Trophoblast cell (in vitro differentiated cells and primary cell): ENCODE measurements around the gene SOCS7.

Experiments used
- DNase-seq, 2 donors: peaks; one replicate each; pipeline ENCODE4 v3.0.0-alpha.2; 2016
- H2AFZ ChIP-seq: 2 replicates; pipeline ENCODE4 v1.6.1; 2013; ENCODE audit warnings: low read length, moderate library complexity, mild to moderate bottlenecking; ENCODE audit not compliant: insufficient read depth, poor library complexity
- H2AK5ac ChIP-seq: 2 replicates; pipeline ENCODE4 v1.6.1; 2013; ENCODE audit warnings: mild to moderate bottlenecking, low read length
- H2BK120ac ChIP-seq: 2 replicates; pipeline ENCODE4 v1.6.1; 2013; ENCODE audit warnings: low read length, mild to moderate bottlenecking, moderate library complexity; ENCODE audit not compliant: insufficient read depth, poor library complexity
- H2BK12ac ChIP-seq: 2 replicates; pipeline ENCODE4 v1.6.1; 2013; ENCODE audit warnings: mild to moderate bottlenecking, low read length, moderate library complexity
- H2BK5ac ChIP-seq: 2 replicates; pipeline ENCODE4 v1.6.1; 2013; ENCODE audit warnings: low read length, low read depth, moderate library complexity, mild to moderate bottlenecking; ENCODE audit not compliant: poor library complexity
- H3K14ac ChIP-seq: 2 replicates; pipeline ENCODE4 v1.6.1; 2013; ENCODE audit warnings: mild to moderate bottlenecking, low read length
- H3K18ac ChIP-seq: 2 replicates; pipeline ENCODE4 v1.6.1; 2013; ENCODE audit warnings: mild to moderate bottlenecking, low read length
- H3K23ac ChIP-seq: 2 replicates; pipeline ENCODE4 v1.6.1; 2013; ENCODE audit warnings: low read length
- H3K27ac ChIP-seq: 2 replicates; pipeline ENCODE4 v1.5.1; 2013; ENCODE audit warnings: low read depth, mild to moderate bottlenecking, inconsistent platforms, low read length, moderate library complexity
- H3K27me3 ChIP-seq: 2 replicates; pipeline ENCODE4 v1.6.1; 2013; ENCODE audit warnings: inconsistent platforms, mild to moderate bottlenecking, low read length, moderate library complexity; ENCODE audit not compliant: insufficient read depth
- H3K36me3 ChIP-seq, 2 experiments: 1 replicate in 1 of 2; 2 replicates in 1 of 2; pipeline ENCODE4 v1.6.1; 2013; ENCODE audit warnings: low read length in 2 of 2, mild to moderate bottlenecking in 2 of 2, moderate library complexity in 1 of 2; ENCODE audit not compliant: insufficient read depth in 2 of 2, control insufficient read depth in 1 of 2
- H3K4ac ChIP-seq: 2 replicates; pipeline ENCODE4 v1.6.1; 2013; ENCODE audit warnings: low read depth, mild to moderate bottlenecking, low read length, moderate library complexity
- H3K4me1 ChIP-seq, 2 experiments: 1 replicate in 1 of 2; 2 replicates in 1 of 2; pipeline ENCODE4 v1.6.1; 2013; ENCODE audit warnings: low read length in 2 of 2, mild to moderate bottlenecking in 2 of 2, moderate library complexity in 1 of 2; ENCODE audit not compliant: insufficient read depth in 2 of 2, control insufficient read depth in 1 of 2
- H3K4me2 ChIP-seq: 2 replicates; pipeline ENCODE4 v1.6.1; 2013; ENCODE audit warnings: inconsistent platforms, mild to moderate bottlenecking, low read length, moderate library complexity
- H3K4me3 ChIP-seq: 2 replicates; pipeline ENCODE4 v1.5.1; 2013; ENCODE audit warnings: mild to moderate bottlenecking, low read depth, low read length, inconsistent platforms
- H3K79me1 ChIP-seq: one replicate; pipeline ENCODE4 v1.6.1; 2013; ENCODE audit warnings: low read length
- H3K79me2 ChIP-seq: 2 replicates; pipeline ENCODE4 v1.6.1; 2013; ENCODE audit warnings: low read length, mild to moderate bottlenecking; ENCODE audit not compliant: control insufficient read depth, insufficient read depth, poor library complexity
- H3K9ac ChIP-seq: 2 replicates; pipeline ENCODE4 v1.6.1; 2013; ENCODE audit warnings: mild to moderate bottlenecking, low read length
- H3K9me3 ChIP-seq: 2 replicates; pipeline ENCODE4 v1.6.1; 2013; ENCODE audit warnings: low read depth, mild to moderate bottlenecking, control low read depth, inconsistent platforms, low read length; ENCODE audit not compliant: insufficient read depth
- H4K12ac ChIP-seq: 2 replicates; pipeline ENCODE4 v1.6.1; 2013; ENCODE audit warnings: low read depth, mild to moderate bottlenecking, low read length, moderate library complexity
- H4K8ac ChIP-seq: 2 replicates; pipeline ENCODE4 v1.6.1; 2013; ENCODE audit warnings: low read depth, mild to moderate bottlenecking, low read length, moderate library complexity
- H4K91ac ChIP-seq: one replicate; pipeline ENCODE4 v1.6.1; 2013; ENCODE audit warnings: low read depth, mild to moderate bottlenecking, low read length, moderate library complexity
- WGBS: extraction: QIAGEN DNeasy Blood & Tissue Kit; methylation state at CpG from one replicate; pipeline ENCODE4 v1.1.7; 2013; ENCODE audit warnings: missing lambda C conversion rate; ENCODE audit not compliant: insufficient read length, insufficient coverage; ENCODE audit errors: extremely low coverage; 5-methylcytosine and 5-hydroxymethylcytosine counted together

Gene SOCS7

GRCh38 chr17:38420518-38420917 lies 68.9 kb downstream of the SOCS7 start:
- no peak overlapping the region for H4K91ac ChIP-seq
- H3K79me1 ChIP-seq = no peaks in the 10 kb centered on the region
- no peak overlapping the region for H3K18ac ChIP-seq
- no peak overlapping the region for H4K12ac ChIP-seq
- no peak overlapping the region for H4K8ac ChIP-seq
- H3K9ac ChIP-seq = no peak overlapping the region
- H3K4me3 ChIP-seq = no peak overlapping the region
- peaks cover 0 to 2% of the 10 kb centered on the region in 2 experiments for H3K4me1 ChIP-seq
- H2AK5ac ChIP-seq = no peak overlapping the region
- no peak overlapping the region for H3K4me2 ChIP-seq
- H2BK5ac ChIP-seq = no peak overlapping the region
- no peak overlapping the region for H3K4ac ChIP-seq
- DNase-seq = no peak
- H2BK12ac ChIP-seq = no peak overlapping the region
- H3K27me3 ChIP-seq = peaks cover 28% of the 10 kb centered on the region
- no peak overlapping the region for H3K14ac ChIP-seq
- H2AFZ ChIP-seq = no peak overlapping the region
- H3K27ac ChIP-seq = no peak overlapping the region
- no peaks in the 10 kb centered on the region for H3K79me2 ChIP-seq
- H2BK120ac ChIP-seq = no peak overlapping the region
- H3K9me3 ChIP-seq = peaks cover 4% of the 10 kb centered on the region
- H3K23ac ChIP-seq = no peak overlapping the region
- no peaks in the 10 kb centered on the region for H3K36me3 ChIP-seq
- WGBS = no CpG with 5 or more reads among the region's 6 CpGs

GRCh38 chr17:38421171-38421841 lies 69.7 kb downstream of the SOCS7 start:
- no peak overlapping the region for H3K4ac ChIP-seq
- peaks cover 4% of the 10 kb centered on the region for H3K9me3 ChIP-seq
- H3K79me1 ChIP-seq = no peaks in the 10 kb centered on the region
- no peak overlapping the region for H3K27ac ChIP-seq
- no peak overlapping the region for H3K4me3 ChIP-seq
- no peaks in the 10 kb centered on the region for H3K79me2 ChIP-seq
- no peaks in the 10 kb centered on the region for H3K36me3 ChIP-seq
- H3K18ac ChIP-seq = no peak overlapping the region
- no peak overlapping the region for H3K23ac ChIP-seq
- no peak overlapping the region for H2AK5ac ChIP-seq
- no peak overlapping the region for H4K91ac ChIP-seq
- H3K4me1 ChIP-seq = peaks cover 0 to 2% of the 10 kb centered on the region in 2 experiments
- no peak overlapping the region for H4K8ac ChIP-seq
- H3K9ac ChIP-seq = no peak overlapping the region
- no peak overlapping the region for H4K12ac ChIP-seq
- H2BK12ac ChIP-seq = no peak overlapping the region
- no peak for DNase-seq
- H3K4me2 ChIP-seq = no peak overlapping the region
- peaks cover 28% of the 10 kb centered on the region for H3K27me3 ChIP-seq
- H2BK120ac ChIP-seq = no peak overlapping the region
- H2BK5ac ChIP-seq = no peak overlapping the region
- no peak overlapping the region for H3K14ac ChIP-seq
- no CpG with 5 or more reads among the region's 14 CpGs for WGBS
- H2AFZ ChIP-seq = no peak overlapping the region

- H4K12ac ChIP-seq = no peak overlapping the region
- no peak for DNase-seq
- no peaks in the 10 kb centered on the region for H3K36me3 ChIP-seq
- WGBS = no CpG with 5 or more reads among the region's 17 CpGs
- H3K9me3 ChIP-seq = peaks cover 2% of the 10 kb centered on the region
- H3K4me1 ChIP-seq = peaks cover 0 to 2% of the 10 kb centered on the region in 2 experiments
- no peaks in the 10 kb centered on the region for H3K79me1 ChIP-seq
- no peak overlapping the region for H2AK5ac ChIP-seq
- H3K4ac ChIP-seq = no peak overlapping the region
- no peak overlapping the region for H2BK5ac ChIP-seq
- H3K27me3 ChIP-seq = peaks cover 28% of the 10 kb centered on the region
- H2AFZ ChIP-seq = no peak overlapping the region
- H3K14ac ChIP-seq = no peak overlapping the region
- no peak overlapping the region for H3K9ac ChIP-seq
- no peaks in the 10 kb centered on the region for H3K79me2 ChIP-seq
- H3K4me2 ChIP-seq = no peak overlapping the region
- H2BK120ac ChIP-seq = no peak overlapping the region
- H4K8ac ChIP-seq = no peak overlapping the region
- no peak overlapping the region for H2BK12ac ChIP-seq
- H3K23ac ChIP-seq = no peak overlapping the region
- no peak overlapping the region for H3K18ac ChIP-seq
- no peak overlapping the region for H4K91ac ChIP-seq
- no peak overlapping the region for H3K4me3 ChIP-seq
- no peak overlapping the region for H3K27ac ChIP-seq
Measured at GRCh38 chr17:38421871-38422827, 70.5 kb downstream of the SOCS7 start.

DNA sequence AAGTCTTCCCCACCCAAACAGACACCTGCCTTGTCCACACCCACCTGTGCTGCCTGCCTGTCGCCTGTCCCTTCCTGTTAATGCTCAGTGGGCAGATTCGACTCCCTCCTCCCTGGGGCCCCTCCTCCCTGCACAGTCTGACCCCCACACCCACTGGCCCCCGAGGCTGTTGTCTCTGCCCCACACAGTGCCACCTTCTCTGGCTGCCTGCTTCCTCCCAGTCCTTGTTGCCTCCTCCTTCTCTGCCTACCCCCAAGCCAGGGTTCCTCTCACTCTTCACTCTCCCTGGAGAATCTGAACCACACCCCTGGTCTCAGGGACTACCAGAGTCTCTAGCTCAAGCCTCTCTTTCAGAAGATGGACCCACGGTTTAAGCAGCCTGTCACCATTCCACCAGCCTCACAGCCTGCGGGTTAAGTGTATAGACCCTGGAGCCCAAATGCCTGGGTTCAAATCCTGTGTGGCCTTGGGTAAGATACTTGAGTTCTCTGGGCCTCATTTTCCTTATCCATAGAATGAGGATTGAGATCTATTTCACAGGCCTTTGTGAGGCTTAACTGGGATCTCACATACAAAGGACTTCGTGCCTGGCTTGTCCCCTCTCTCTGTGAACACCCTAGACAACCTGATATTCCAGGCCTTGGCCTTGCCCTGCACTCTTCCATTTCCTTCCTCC lies 72.8 kb downstream of the SOCS7 start:
- no peak overlapping the region for H2AK5ac ChIP-seq
- no peak overlapping the region for H2BK12ac ChIP-seq
- H3K9me3 ChIP-seq = peaks cover 2% of the 10 kb centered on the region
- H2BK120ac ChIP-seq = no peak overlapping the region
- H3K27me3 ChIP-seq = peaks cover 14% of the 10 kb centered on the region
- H3K4ac ChIP-seq = no peak overlapping the region
- no peak overlapping the region for H3K18ac ChIP-seq
- no peak overlapping the region for H4K12ac ChIP-seq
- H3K9ac ChIP-seq = no peak overlapping the region
- H3K79me1 ChIP-seq = peaks cover 2% of the 10 kb centered on the region
- H3K27ac ChIP-seq = no peak overlapping the region
- H3K4me1 ChIP-seq = peaks cover 5 to 12% of the 10 kb centered on the region in 2 experiments
- H3K79me2 ChIP-seq = no peaks in the 10 kb centered on the region
- H2BK5ac ChIP-seq = no peak overlapping the region
- H4K91ac ChIP-seq = no peak overlapping the region
- no peak overlapping the region for H2AFZ ChIP-seq
- WGBS = no CpG with 5 or more reads among the region's 6 CpGs
- H3K14ac ChIP-seq = no peak overlapping the region
- H3K4me2 ChIP-seq = no peak overlapping the region
- no peak overlapping the region for H3K4me3 ChIP-seq
- H3K23ac ChIP-seq = no peak overlapping the region
- H4K8ac ChIP-seq = no peak overlapping the region
- no peak for DNase-seq
- no peaks in the 10 kb centered on the region for H3K36me3 ChIP-seq
